Adipose tissue (tissue), 3 donors: ENCODE data around the gene KRTAP9-3. TPM values are rescaled to one million over a fixed set of nuclear protein-coding genes. Genes with fewer than 3 reads are reported as not detected.
"Not testable (repeated sequence)": the region's sequence is repeated elsewhere in the genome, so short reads cannot be mapped to it uniquely, and the experiment has no call there.

ENCODE experiments used
- H3K27ac ChIP-seq: one replicate; pipeline ENCODE4 v1.5.1; 2013; ENCODE audit warnings: low read depth, low read length
- WGBS, 3 donors: extraction: QIAGEN DNeasy Blood & Tissue Kit; methylation state at CpG; one replicate each; pipeline ENCODE4 v1.1.7; 2013; 5-methylcytosine and 5-hydroxymethylcytosine counted together
- polyA plus RNA-seq, 3 donors: library from polyadenylated mRNA; stranded (reverse); fragments of 200-250 nt; gene quantifications; one replicate each; pipeline ENCODE4 v1.2.3, GENCODE V29; 2013
- donor health status: healthy with polysubstance abuse.
- donor health status: Bipolar disorder and iron deficiency.
- donor health status: healthy.

The KRTAP9-3 gene, protein sequence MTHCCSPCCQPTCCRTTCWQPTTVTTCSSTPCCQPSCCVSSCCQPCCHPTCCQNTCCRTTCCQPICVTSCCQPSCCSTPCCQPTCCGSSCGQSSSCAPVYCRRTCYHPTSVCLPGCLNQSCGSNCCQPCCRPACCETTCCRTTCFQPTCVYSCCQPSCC
- not detected for polyA plus RNA-seq

GRCh38 chr17:41232399-41233105 is at the start of gene KRTAP9-3:
TSS of gene KRTAP9-3 (plus strand) at chr17:41232449. CDS start at chr17:41232502, 53 bp downstream.
- WGBS, 3 donors = 59 to 88% (median 80%) methylated on average over 1 of the region's 1 CpG
- not testable (repeated sequence) for H3K27ac ChIP-seq

- WGBS, 3 donors = 47 to 64% (median 60%) methylated on average over 8 to 9 of the region's 9 CpGs
- no peak within 1 kb of the TSS for H3K27ac ChIP-seq
These were observed 47.7 kb upstream of the KRTAP9-3 start, which contains the start of gene KRTAP4-1 for GRCh38 chr17:41184480-41184961. TSS of gene KRTAP4-1 (minus strand) at chr17:41184911. CDS start at chr17:41184854, 57 bp downstream.

DNA sequence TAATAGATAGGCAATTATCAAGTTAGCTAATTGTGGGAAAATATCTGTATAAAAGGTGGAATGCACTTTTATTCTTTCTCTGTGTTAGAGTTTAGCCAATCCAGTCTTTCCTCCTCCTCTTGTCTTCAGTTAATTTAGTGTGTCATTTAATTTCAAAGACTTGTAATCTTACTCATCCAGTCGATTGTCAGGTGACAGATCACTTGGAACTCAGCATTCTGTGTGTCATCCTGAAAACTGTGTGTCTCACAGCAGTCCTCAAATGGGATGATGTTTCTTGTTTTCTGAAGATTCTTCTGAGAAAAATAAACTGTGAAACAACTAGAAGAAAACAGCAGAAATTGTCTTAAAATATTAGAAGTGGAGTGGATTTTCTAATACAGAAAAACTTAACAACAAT is 47.2 kb upstream of the KRTAP9-3 start:
- 33 to 65% (median 57%) methylated on average over 1 of the region's 1 CpG for WGBS, 3 donors
- no peak overlapping the region for H3K27ac ChIP-seq

DNA sequence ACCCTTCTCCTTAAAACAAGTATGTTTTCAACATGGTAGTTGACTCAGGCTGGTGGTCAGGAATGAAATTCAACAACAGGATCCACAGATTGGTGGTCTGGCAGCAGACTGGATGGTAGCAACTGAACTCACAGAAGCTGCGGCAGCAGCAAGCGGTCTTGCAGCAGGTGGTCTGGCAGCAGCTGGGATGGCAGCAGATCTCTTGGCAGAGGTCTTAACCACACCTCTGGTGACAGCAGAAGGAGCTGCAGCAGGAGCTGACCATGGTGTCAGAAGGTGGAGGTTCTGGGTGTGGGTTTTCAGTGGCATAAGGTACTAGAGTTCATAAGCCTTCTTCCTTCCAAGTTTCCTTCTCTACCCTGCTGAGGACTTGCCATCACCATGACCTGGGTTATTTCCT is 45.4 kb upstream of the KRTAP9-3 start:
- WGBS, 3 donors = 78 to 88% (median 87%) methylated on average over 2 of the region's 2 CpGs
- no peak overlapping the region for H3K27ac ChIP-seq

DNA sequence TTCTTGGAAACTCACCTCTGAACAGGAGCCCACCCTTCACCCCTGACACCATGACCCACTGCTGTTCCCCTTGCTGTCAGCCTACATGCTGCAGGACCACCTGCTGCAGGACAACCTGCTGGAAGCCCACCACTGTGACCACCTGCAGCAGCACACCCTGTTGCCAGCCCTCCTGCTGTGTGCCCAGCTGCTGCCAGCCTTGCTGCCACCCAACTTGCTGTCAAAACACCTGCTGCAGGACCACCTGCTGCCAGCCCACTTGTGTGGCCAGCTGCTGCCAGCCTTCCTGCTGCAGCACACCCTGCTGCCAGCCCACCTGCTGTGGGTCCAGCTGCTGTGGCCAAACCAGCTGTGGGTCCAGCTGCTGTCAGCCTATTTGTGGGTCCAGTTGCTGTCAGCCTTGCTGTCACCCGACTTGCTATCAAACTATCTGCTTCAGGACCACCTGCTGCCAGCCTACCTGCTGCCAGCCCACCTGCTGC is 42.4 kb upstream of the KRTAP9-3 start, which contains the start of gene KRTAP9-1:
Gene KRTAP9-1, plus strand, starts transcription at position 51 of the 482 bp plus-strand sequence. Its CDS starts 0 bp downstream, at position 51.
- WGBS, 3 donors = 78 to 95% (median 80%) methylated on average over 1 of the region's 1 CpG
- H3K27ac ChIP-seq = not testable (repeated sequence)

DNA sequence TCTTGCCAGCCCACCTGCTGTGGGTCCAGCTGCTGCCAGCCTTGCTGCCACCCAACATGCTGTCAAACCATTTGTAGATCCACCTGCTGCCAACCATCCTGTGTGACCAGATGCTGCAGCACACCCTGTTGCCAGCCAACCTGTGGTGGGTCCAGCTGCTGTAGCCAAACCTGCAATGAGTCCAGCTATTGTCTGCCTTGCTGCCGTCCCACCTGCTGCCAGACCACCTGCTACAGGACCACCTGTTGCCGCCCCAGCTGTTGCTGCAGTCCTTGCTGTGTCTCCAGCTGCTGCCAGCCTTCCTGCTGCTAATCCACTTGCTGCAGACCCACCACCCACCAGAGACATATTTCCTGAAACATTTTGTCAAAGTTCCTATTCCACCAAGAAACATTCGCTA is 41.9 kb upstream of the KRTAP9-3 start:
- 75 to 95% (median 83%) methylated on average over 3 of the region's 3 CpGs for WGBS, 3 donors
- no peak overlapping the region for H3K27ac ChIP-seq

DNA sequence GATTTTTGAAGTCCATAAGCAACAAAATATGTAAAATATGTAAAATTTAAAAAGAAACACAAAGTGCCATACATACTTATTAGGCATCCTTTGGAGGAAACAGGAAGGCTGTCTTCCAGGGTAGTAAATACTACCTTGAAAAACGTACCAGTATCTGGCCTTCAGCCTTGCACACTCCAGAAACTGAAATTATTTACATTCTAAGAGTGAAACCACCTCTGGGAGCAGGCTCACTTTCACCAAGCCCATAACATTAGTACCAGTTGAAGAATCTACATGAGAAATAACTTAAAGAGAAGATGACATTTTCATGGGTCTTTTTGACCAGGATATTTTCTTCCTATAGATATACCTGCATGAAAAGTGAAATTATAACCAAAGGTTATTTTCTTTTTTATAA is 36.2 kb upstream of the KRTAP9-3 start:
- 26 to 51% (median 27%) methylated on average over 1 of the region's 1 CpG for WGBS, 3 donors
- H3K27ac ChIP-seq = no peak overlapping the region

- WGBS, 3 donors = 63 to 76% (median 70%) methylated on average over 4 to 5 of the region's 5 CpGs
- no peak overlapping the region for H3K27ac ChIP-seq
These were observed 32.7 kb upstream of the KRTAP9-3 start for GRCh38 chr17:41199421-41200078.

- WGBS, 3 donors = 42 to 62% (median 51%) methylated on average over 1 of the region's 1 CpG
- H3K27ac ChIP-seq = no peak overlapping the region
These were observed 20.3 kb upstream of the KRTAP9-3 start for GRCh38 chr17:41211845-41212466.

GRCh38 chr17:41212524-41213169 is 19.6 kb upstream of the KRTAP9-3 start:
- no peak overlapping the region for H3K27ac ChIP-seq
- 64 to 76% (median 74%) methylated on average over 7 of the region's 7 CpGs for WGBS, 3 donors

DNA sequence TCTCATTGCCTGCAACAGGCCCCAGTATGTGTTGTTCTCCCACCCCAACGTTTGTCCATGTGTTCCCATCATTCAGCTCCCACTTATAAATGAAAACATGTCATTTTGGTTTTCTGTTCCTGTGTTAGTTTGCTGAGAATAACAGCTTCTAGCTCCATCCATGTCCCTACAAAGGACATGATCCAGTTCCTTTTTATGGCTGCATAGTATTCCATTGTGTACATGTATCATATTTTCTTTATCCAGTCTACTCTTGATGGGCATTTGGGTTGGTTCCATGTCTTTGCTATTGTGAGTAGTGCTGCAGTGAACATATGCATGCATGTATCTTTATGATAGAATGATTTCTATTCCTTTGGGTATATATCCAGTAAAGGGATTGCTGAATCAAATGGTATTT is 16.6 kb upstream of the KRTAP9-3 start:
- WGBS, 3 donors = 55 to 88% (median 65%) methylated on average over 1 of the region's 1 CpG
- no peak overlapping the region for H3K27ac ChIP-seq

GRCh38 chr17:41223821-41224220 is 8.4 kb upstream of the KRTAP9-3 start:
- 59 to 67% (median 64%) methylated on average over 2 of the region's 2 CpGs for WGBS, 3 donors

DNA sequence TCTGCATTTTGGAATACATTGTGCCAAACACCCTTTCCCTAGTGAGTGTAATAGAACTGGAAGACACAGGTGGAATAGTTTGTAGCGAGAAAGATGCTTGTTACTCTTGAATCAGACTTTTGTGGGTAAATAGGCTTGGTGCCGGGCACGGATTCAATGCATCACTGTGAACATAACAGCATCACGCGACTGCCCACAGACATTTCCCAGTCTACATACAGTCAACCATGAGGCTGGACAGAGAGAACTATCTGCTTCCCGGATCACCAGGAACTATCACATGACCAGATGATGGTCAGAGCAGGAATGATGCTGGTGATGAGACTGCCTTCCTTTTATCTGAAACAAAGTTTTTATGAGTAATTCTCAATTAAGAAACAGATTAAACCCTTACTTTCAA is 6.2 kb upstream of the KRTAP9-3 start:
- WGBS, 3 donors = 88 to 90% (median 89%) methylated on average over 6 of the region's 6 CpGs
- no peak overlapping the region for H3K27ac ChIP-seq

More at GRCh38 chr17:41223821-41224220, 8.4 kb upstream of the KRTAP9-3 start:
- H3K27ac ChIP-seq = no peak overlapping the region

DNA sequence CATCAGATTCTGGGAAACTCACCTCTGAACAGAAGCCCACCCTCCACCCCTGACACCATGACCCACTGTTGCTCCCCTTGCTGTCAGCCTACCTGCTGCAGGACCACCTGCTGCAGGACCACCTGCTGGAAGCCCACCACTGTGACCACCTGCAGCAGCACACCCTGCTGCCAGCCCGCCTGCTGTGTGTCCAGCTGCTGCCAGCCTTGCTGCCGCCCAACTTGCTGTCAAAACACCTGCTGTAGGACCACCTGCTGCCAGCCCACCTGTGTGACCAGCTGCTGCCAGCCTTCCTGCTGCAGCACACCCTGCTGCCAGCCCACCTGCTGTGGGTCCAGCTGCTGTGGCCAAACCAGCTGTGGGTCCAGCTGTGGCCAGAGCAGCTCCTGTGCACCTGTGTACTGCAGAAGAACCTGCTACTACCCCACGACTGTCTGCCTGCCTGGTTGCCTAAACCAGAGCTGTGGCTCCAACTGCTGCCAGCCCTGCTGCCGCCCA is 5.6 kb upstream of the KRTAP9-3 start, which contains the start of gene KRTAP9-2:
Gene KRTAP9-2, plus strand, starts transcription at position 51 of the 498 bp plus-strand sequence. Its CDS starts 7 bp downstream, at position 58.
- 54 to 67% (median 66%) methylated on average over 2 to 3 of the region's 4 CpGs for WGBS, 3 donors

DNA sequence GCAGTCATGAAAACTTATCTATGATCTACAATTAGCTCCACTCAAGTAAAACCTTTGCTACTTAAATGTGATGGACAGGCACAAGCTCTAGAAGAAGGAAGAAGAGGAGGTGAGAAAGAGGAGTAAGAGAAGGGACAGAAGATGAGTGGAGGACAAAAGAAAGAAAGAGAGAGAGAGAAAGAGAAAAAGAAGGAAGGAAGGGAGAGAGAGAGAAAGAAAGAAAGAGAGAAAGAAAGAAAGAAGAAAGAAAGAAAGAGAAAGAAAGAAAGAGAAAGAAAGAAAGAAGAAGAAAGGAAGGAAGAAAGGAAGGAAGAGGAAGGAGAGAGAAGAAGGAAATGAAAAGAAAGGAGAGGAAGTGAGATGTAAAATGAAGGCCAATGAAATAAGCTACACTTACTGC is 2.2 kb upstream of the KRTAP9-3 start:
- H3K27ac ChIP-seq = no peak overlapping the region

More for the DNA sequence above, 5.6 kb upstream of the KRTAP9-3 start, which contains the start of gene KRTAP9-2:
- not testable (repeated sequence) for H3K27ac ChIP-seq

DNA sequence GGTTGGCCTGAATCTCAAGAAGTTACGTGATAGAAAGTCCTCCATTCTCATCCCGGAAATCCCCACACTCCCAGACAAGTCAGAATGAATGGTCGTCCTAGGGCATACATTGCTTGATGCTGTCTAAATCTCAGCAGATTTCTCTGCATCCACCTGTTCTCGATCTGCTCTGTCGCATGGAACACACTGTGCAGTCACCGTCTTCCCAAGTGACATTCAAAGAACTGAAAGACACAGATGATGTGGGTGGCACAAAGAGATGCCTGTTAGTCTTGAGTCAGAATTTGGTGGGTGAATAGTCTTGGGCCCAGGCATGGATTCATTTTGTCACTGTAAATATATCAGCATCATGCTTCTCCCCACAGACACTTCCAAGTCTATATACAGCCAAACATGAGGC is 518 bp upstream of the KRTAP9-3 start:
- H3K27ac ChIP-seq = no peak overlapping the region
- WGBS, 3 donors = 76 to 89% (median 86%) methylated on average over 6 of the region's 6 CpGs

DNA sequence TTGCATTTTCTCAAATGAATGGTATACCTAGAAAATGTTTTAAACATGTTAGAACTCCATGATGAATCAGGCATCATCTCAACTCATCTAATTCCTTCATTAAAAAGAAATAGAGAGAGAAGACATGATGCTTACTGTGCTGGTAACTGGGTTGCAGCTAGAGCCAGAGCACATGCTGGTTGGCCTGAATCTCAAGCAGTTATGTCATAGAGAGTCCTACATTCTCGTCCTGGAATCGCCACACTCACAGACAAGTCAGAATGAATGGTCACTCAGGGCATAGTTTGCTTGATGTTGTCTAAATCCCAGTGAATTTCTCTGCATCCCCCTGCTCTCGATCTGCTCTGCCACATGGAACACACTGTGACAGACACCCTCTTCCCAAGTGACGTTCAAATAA is 4.9 kb downstream of the KRTAP9-3 start:
- not testable (repeated sequence) for H3K27ac ChIP-seq
- WGBS, 3 donors = 55 to 77% (median 70%) methylated on average over 4 of the region's 4 CpGs

- WGBS, 3 donors = 31 to 46% (median 42%) methylated on average over 2 to 3 of the region's 3 CpGs
These were observed 5.7 kb downstream of the KRTAP9-3 start, which contains the start of gene KRTAP9-8 for GRCh38 chr17:41237949-41238437. TSS of gene KRTAP9-8 (plus strand) at chr17:41237999. CDS start at chr17:41238052, 53 bp downstream.

More at GRCh38 chr17:41237949-41238437, 5.7 kb downstream of the KRTAP9-3 start, which contains the start of gene KRTAP9-8:
- not testable (repeated sequence) for H3K27ac ChIP-seq
